Central memory CD4-positive, alpha-beta T cell (primary cell): ENCODE data around the gene GRIN3B.
A peak's percentile ranks its signal among the peaks of the same experiment; 100 is the strongest.
"Not testable (repeated sequence)": the region's sequence is repeated elsewhere in the genome, so short reads cannot be mapped to it uniquely, and the experiment has no call there.

Experiments used
- DNase-seq: peaks from one replicate; pipeline ENCODE4 v3.0.0; 2022
- total RNA-seq, 3 experiments: gene quantifications; one replicate each; lab custom pipeline; 2026; lab: John Stamatoyannopoulos, UW

Gene GRIN3B, protein sequence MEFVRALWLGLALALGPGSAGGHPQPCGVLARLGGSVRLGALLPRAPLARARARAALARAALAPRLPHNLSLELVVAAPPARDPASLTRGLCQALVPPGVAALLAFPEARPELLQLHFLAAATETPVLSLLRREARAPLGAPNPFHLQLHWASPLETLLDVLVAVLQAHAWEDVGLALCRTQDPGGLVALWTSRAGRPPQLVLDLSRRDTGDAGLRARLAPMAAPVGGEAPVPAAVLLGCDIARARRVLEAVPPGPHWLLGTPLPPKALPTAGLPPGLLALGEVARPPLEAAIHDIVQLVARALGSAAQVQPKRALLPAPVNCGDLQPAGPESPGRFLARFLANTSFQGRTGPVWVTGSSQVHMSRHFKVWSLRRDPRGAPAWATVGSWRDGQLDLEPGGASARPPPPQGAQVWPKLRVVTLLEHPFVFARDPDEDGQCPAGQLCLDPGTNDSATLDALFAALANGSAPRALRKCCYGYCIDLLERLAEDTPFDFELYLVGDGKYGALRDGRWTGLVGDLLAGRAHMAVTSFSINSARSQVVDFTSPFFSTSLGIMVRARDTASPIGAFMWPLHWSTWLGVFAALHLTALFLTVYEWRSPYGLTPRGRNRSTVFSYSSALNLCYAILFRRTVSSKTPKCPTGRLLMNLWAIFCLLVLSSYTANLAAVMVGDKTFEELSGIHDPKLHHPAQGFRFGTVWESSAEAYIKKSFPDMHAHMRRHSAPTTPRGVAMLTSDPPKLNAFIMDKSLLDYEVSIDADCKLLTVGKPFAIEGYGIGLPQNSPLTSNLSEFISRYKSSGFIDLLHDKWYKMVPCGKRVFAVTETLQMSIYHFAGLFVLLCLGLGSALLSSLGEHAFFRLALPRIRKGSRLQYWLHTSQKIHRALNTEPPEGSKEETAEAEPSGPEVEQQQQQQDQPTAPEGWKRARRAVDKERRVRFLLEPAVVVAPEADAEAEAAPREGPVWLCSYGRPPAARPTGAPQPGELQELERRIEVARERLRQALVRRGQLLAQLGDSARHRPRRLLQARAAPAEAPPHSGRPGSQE
- total RNA-seq, result 0 to 0.19 (median 0.07) reads per million in 3 experiments

DNA sequence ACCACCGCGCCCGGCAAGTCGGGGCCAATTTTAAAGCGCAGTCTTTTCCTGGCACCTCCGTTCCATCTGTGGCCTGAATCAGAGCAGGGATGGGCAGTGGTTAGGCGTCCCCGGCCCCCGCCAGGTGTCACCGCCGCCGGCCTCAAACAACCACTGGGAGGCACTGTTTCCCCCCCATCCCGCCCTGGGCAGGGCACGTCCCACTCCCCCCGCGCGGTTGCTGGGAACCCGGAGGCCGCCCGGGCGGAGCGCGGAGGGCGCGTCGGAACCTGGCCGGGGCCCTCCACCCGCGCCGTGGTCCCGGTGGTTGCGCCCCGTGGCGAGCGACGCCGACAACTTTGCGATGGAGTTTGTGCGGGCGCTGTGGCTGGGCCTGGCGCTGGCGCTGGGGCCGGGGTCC, at the start of gene GRIN3B:
TSS of gene GRIN3B (plus strand) at position 325 of the 400 bp plus-strand sequence. CDS start at position 344, 19 bp downstream.
- peak; percentile 39 for DNase-seq

DNA sequence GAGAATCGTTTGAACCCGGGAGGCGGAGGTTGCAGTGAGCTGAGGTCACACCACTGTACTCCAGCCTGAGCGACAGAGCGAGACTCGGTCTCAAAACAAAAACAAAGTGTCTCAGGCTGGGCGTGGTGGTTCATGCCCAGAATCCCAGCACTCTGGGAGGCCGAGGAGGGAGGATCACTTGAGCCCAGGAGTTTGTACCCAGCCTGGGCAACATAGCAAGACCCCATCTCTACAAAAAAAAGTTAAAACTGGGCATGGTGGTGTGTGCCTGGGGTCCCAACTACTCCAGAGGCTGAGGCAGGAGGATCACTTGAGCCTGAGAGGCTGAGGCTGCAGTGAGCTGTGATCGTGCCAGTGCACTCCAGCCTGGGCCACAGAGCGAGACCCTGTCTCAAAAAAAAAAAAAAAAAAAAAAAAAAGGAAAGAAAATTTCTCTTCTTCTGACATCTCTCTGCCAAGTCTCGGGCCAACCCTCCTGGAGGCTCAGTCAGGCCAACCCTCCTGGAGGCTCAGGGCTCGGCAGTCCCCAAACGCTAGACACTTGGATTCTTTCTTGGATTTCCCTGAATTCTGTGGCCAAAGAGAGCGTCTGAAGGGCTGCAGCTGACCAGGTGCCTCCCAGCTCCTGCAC, 48.1 kb upstream of the GRIN3B start:
- DNase-seq, result no peak

DNA sequence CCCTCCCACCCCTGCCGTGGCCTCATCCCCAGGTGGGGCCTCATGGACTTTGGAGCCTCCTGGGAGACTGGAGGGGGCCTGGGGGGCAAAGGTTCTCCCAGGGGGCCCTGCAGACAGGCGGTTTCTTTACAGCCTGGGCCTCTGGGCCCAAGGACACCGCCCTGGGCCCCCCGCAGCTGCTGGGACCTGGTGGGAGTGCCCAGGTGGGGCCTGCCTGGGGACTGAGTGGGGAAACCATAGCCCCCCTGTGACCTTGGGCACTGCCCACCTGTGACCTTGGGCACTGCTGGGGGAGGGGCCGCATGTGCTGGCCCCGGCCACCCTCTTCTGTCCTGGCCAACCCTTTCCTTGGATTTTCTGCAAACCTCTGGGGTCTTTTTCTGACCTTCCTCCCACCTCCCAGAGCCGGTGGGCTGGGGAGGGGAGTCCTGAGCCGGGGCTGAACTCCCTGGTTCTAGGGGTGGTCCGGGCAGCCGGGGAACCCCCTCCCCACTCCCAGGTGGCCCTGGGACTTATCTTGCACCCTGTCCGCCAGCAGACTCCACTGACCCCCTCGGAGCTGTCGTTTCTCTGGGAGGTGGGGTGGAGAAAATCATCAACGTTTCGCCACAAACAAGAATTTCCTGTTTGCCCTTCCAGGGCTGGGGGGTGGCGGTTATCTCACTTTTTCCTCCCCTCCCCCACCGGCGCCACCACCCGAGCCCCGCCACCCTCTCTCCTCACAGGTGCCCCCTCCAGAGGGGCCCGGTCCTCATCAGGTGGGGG, 47.4 kb upstream of the GRIN3B start:
- no peak for DNase-seq

DNA sequence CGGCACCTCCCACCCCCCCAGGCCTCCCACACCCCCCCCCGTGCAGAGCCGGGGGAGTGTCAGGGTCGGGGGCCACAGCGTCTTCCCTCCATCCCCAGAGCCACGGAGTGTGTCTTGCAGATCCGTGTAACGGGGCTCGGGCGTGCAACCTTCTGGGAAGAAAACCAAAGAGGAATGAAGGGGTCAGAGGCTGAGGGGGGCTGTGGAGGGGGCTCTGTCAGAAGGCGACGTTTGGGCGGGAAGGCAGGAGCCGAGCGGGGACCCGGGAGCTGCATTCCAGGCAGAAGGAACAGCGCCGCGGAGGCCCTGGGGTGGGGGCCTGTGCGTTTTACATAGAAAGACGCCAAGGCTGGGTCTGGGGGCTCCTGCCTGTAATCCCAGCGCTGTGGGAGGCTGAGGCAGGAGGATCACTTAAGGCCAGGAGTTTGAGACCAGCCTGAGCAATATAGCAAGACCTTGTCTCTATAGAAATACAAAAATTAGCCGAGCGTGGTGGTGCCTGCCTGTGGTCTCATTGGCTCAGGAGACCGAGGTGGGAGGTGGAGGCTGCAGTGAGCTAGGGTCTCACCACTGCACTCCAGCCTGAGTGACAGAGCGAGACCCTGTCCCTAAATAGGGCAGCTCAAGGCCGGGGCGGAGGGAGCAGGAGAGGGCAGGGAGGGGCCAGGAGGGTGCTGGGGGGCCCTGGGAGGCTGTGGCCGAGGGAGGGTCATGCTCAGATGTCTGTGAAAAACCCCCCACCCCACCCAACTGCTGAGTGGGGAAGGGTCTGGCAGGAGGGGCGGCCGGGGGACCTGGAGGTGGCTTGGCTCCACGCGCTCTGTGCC, 46.6 kb upstream of the GRIN3B start:
- DNase-seq, result no peak

DNA sequence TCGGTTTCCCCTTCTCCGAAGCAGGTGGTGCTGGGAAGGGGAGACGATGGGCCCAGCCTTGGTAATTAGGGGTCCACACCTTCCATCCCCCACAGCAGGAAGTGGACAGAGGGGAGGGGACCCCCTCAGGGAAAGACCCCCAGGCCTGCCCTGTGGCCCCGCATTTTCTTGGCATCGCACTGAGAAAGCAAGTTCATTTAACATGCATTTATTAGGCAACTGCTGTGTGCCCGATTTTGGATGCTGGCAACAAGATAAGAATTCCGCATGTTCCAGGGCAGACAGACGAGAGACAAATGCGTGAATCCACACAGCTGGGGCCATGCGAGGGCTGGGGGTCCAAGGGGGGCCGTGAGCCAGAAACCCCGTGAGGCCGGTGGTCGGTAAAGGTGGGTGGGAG, 45.9 kb upstream of the GRIN3B start:
- no peak for DNase-seq

DNA sequence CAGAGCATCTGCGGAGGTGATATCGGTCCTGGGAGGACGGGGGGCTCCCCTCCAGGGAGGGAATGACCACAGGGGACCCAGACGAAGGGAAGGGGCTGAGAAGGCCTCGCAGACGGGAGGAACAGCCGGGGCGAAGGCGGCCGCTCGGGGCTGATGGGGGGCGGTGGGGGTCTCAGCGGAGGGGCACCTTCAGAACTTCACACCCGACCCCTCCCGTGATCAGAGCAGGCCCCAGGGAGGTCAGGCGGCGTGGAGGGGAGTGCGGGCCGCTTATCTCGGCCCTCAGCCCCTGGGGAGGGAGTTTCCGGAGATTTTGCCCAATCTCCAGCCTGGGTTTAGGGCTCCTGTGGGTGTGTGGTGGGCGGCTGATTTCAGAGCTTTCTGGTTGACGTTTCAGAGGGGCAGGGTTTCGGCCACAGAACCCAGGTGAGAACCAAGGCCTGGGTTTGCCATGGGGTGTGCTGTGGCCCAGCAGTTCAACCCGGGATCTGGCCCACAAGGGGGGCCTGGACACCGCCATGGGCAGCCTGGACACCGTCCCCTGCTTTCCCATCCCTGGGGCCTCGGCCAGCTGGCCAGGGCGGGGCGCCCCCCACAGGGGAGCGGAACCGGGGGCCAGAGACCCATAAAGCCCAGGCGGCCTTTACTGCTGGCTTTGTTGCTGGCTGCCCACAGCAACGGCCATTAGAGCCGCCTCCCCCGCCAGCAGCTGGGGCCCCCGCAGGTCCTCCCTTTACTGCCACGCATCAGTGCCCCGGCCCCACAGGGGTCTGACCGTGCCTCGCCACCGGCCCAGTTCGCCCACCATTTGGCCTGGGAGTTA, 45.3 kb upstream of the GRIN3B start:
- DNase-seq, result no peak

DNA sequence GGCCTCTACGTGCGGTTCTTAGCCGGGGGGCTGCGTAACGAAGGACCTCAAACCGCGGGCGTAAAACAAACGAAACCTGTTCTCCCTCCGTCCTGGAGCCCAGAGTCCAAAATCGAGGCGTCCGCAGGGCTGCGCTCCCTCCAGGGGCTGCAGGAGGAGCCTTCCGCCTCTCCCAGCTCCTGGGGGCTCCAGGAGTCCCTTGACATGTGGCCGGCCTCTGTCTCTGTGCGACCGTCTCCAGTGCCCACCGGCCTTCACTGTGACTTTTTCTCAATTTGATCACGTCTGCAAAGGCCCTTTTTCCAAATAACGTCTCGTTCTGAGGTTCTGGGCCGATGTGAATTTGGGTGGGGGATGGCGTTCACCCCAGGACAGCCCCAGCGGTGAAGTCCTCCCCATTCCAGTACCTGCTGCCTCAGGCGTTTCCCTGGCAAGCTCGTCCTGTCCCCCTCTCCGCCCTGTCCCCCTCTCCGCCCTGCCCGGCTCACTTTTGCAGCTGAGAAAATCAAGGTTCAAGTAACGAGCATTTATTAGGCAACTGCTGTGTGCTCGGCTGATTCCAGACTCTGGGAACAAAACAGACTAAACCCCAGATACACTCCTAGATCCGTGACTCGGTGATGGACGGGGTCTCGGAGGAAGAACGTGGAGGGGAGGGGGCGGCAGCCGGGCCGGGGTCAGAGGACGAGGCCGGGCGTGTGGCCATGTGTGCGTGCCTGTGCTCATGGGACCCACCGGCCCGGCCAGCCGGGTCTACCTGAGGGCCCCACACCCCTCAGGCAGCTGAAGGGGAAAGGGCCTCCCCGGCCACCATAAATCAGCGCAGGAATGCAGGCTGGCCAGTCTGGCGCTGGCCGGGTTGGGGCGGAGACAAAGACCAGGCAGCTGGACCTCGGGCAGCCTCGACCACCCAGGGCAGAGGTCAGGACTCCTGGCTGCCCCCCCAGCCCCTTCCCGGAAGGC, 44.1 kb upstream of the GRIN3B start:
- no peak for DNase-seq

DNA sequence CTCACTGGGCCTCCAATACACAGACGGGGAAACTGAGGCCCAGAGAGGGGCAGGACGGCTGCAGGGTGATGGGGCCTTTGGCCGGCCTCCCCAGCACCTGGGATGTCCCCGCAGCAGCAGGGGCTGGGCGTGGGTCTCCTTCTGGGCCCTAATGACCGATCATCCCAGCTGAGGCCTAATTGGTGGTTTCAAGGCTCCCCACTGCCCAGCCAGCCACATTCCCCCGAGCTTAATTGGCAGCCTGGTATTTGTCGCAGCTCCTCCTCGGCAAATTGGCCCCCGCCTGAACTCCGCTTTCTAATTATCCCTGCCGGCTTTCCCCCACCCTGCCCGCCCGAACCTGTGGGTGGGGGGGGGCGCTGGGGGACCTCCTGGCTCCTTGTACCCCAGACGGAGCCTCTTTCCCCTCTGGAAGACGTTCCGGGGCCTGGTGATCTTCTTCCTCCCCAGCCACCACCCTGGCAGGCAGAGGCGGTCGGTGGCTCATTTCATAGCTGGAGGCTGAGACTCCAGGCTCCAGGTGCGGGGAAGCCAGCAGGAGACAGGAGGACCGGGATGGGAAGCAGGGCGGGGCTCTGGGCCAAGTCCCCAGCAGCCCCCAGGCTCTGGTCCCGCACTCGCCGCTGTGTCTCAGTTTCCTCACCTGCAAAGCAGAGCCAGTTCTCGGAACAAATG, 43.3 kb upstream of the GRIN3B start:
- no peak for DNase-seq

DNA sequence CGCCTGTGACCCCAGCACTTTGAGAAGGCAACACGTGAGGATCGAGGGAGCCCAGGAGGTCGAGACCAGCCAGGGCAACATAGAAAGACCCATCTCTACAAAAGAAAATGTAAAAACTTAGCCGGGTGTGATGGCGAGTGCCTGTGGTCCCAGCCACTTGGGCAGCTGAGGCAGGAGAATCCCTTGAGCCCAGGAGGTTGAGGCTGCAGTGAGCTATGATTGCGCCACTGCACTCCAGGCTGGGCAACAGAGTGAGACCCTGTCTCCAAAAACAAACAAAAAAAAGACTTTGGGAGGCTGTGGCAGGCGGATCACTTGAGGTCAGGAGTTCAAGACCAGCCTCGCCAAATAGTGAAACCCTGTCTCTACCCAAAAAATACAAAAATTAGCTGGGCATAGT, 42.6 kb upstream of the GRIN3B start:
- DNase-seq, result not testable (repeated sequence)

DNA sequence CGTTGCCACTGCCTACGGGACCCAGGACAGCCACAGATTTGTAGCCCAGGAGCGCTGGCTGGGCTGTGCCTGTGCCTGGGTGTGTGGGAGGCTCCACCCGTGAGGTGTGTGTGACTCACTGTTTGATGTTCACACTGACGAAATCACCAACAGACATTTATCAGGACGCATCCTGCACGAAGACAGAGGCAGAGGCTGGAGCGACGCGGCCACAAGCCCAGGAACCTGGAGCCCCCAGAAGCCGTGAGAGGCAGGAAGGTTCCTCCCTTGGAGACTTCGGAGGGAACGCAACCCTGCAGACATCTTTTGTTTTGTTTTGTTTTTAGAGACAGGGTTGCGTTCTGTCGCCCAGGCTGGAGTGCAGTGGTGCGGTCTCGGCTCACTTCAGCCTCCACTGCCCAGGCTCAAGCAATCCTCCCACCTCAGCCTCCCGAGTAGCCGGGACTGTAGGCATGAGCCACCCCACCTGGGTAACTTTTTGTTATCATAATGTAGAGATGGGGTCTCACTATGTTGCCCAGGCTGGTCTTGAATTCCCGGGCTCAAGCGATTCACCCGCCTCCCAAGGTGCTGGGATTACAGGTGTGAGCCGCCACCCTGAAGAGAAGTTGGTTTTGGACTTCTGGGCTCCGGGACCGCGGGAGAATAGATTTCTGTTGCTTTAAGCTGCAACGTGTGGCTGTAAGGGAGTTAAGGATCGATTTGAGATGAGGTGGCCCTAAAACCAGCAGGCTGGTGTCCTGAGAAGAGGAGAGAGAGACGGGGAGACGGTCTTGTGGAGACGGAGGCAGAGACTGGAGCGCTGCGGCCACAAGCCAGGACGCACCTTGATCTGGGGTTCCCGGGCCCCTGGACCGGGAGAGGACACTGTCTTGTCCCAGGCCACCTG, 41.0 kb upstream of the GRIN3B start:
- no peak for DNase-seq

DNA sequence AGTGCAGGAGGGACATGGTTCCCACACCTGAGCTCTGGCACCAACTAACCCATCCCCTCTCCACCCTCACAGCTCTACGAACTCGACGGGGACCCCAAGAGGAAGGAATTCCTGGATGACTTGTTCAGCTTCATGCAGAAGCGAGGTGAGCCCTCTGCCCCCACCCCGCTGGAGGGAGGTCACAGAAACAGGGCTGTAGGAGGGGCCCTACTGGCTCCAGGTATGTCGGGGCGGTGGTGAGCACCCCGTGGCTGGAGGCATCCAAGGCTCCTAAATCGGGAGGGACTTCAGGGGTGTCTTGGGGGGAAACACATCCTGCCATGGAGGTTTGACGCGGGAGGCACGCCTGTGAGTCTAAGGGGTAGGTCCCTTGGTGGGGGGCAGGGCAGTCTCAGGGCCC, 40.2 kb upstream of the GRIN3B start:
- no peak for DNase-seq

DNA sequence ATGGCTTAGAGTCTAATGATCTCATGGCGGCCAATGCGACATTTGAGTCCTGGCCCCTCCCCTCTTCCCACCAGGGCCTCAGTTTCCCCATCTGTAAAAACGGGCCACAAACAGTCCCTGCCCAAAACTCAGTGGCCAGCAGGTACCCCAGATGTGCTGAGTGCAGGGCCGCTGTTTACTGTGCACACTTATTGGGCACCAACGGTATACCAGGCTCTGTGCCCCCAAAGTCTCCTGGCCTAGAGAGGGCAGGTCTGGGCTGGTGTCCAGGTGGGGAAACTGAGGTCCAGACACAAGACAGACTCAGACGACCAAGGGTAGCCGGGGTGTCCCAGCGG, 39.6 kb upstream of the GRIN3B start:
- DNase-seq, result no peak

DNA sequence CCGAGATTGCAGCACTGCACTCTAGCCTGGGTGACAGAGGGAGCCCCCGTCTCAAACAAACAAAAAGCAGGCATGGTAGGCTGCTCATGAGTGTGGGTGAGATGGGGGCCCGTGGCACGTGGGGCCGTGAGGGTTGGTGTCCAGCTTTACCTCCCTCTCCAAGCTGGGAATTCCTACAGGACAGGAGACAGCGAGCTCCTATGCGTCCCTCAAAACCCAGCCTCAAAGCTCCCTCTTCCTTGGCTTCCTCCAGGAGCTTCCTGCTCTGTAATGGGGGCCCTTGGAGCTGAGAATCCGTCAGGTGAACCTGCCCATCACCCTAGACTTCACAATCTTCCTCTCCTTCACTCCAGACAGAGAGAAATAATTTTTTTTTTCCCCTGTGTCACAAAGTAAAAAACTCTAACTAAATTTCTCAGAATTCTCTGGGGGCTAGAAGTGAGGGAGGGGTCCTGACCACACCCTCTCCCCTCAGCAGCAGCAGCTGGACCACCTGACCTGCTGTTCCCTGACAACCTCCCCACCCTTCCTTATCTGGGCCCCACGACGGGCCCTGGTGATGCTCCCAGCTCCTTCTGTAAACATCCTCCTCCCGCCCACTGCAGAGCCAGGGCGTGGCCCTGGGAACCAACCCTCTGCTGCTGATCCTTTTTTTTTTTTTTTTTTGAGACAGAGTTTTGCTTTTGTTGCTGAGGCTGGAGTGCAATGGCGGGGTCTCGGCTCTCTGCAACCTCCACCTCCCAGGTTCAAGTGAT, 38.2 kb upstream of the GRIN3B start:
- no peak for DNase-seq

DNA sequence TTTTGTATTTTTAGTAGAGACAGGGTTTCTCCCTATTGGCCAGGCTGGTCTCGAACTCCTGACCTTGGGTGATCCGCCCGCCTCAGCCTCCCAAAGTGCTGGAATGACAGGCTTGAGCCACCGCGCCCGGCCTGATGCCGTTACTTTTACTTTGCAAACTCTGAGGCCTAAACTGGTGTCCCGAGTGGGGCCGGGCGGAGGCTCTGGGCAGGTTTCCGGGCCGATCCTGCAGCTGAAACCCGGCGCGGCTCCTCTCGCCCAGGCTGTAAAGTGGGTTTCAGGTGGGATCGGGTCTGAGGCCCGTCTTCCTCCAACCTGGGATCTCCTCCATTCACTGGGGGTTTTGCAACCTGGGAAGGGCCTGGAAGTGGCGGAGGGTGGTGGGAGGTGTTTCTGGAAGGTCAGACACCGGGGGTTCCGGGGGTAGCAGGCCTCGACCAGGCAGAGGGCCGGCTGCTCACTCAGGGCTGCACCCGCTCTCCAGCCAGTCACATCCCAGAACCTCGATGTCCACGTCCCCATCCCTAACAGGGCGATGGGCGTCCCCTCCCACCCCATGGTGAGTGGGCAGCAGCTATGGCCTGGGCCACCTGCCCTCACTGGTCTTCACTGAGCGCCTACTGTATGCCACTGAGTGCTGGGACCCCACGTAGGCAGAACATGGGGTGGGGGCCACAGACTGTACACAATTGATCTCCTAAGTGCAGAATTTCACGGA, 37.4 kb upstream of the GRIN3B start:
- DNase-seq, result no peak

DNA sequence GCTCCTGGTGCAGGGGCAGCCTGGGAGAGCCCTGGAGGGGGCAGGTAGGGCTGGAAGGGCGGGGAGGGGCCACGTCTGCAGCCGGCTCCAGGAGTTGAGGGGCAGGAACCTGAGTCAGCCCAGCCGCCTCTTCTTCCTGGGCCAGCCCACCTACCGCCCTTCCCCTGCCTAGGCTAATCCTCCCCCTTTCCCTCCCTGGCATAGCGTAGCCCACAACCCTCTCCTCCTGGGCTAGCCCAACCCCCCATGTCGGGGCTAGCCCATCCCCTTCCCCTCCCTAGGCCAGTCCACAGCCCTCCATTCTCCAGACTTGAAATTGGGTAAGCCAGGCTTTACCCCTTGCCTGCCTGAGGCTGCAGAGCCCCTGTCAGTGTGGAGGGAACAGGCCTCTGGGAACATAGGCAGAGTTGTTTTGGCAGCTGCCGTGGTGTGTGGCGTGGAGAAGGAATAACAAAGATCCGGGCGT, 36.7 kb upstream of the GRIN3B start:
- DNase-seq, result no peak

DNA sequence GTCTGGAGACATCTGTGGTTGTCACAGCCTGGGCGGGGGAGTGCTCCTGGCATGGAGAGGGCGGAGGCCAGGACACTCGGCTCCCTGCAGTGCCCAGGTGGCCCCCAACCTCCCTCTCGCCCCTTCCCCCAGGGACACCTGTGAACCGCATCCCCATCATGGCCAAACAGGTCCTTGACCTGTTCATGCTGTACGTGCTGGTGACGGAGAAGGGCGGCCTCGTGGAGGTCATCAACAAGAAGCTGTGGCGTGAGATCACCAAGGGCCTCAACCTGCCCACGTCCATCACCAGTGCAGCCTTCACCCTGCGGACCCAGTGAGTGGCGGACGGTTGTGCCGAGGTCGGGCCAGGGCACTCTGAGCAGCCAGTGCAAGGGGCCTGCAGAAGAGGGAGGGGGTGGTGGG, 36.1 kb upstream of the GRIN3B start:
- DNase-seq, result no peak
